Neutrophil (primary cell): ENCODE results near the gene APEX1.

Experiments used
- H3K27ac ChIP-seq: fragments of 200-600 bp; sonication (generic); 2 replicates; pipeline ENCODE4 v1.5.1; 2016; ENCODE audit warnings: mild to moderate bottlenecking, moderate library complexity
- H3K27me3 ChIP-seq: fragments of 200-600 bp; sonication (generic); 2 replicates; pipeline ENCODE4 v1.6.0; 2016; ENCODE audit warnings: mild to moderate bottlenecking
- H3K36me3 ChIP-seq: fragments of 200-600 bp; sonication (generic); 2 replicates; pipeline ENCODE4 v1.5.1; 2017
- H3K4me1 ChIP-seq, 2 experiments: fragments of 200-600 bp in 1 of 2; sonication (generic) in 1 of 2; 1 replicate in 1 of 2; 2 replicates in 1 of 2; pipeline versions ENCODE4 v1.5.1 to v1.6.1; 2013 to 2016; ENCODE audit warnings: low read depth in 1 of 2, low read length in 1 of 2, mild to moderate bottlenecking in 1 of 2, moderate library complexity in 1 of 2; ENCODE audit not compliant: control insufficient read depth in 1 of 2, insufficient read depth in 1 of 2
- H3K4me3 ChIP-seq, 2 experiments: fragments of 200-600 bp in 1 of 2; sonication (generic) in 1 of 2; 1 replicate in 1 of 2; 2 replicates in 1 of 2; pipeline ENCODE4 v1.5.1; 2013 to 2016; ENCODE audit warnings: low read depth in 1 of 2, low read length in 1 of 2, mild to moderate bottlenecking in 1 of 2, moderate library complexity in 1 of 2
- H3K9me3 ChIP-seq: fragments of 200-600 bp; sonication (generic); 2 replicates; pipeline ENCODE4 v1.5.1; 2016
- TF ChIP-seq, protein P1 (sequence below): fragments of 200-600 bp; sonication (generic); IDR thresholded peaks from 2 replicates; pipeline ENCODE4 v1.5.1; 2016; ENCODE audit warnings: antibody characterized with exemption

Gene APEX1

GRCh38 chr14:20461225-20462141 lies 6.5 kb downstream of the APEX1 start, which contains the start of gene PIP4P1:
Gene PIP4P1, minus strand, starts transcription at chr14:20461434. Its CDS starts 109 bp downstream, at chr14:20461325.
- peak within 1 kb of the TSS; percentile 88 for H3K27ac ChIP-seq
- no peaks in the 10 kb centered on the region for H3K9me3 ChIP-seq
- H3K4me1 ChIP-seq: peaks cover 48 to 54% of the 10 kb centered on the region in 2 experiments
- H3K4me3 ChIP-seq: peak within 1 kb of the TSS; percentile 69 to 80
- peaks cover 33% of the 10 kb centered on the region for H3K36me3 ChIP-seq
- H3K27me3 ChIP-seq: no peaks in the 10 kb centered on the region
- TF ChIP-seq, protein P1, sequence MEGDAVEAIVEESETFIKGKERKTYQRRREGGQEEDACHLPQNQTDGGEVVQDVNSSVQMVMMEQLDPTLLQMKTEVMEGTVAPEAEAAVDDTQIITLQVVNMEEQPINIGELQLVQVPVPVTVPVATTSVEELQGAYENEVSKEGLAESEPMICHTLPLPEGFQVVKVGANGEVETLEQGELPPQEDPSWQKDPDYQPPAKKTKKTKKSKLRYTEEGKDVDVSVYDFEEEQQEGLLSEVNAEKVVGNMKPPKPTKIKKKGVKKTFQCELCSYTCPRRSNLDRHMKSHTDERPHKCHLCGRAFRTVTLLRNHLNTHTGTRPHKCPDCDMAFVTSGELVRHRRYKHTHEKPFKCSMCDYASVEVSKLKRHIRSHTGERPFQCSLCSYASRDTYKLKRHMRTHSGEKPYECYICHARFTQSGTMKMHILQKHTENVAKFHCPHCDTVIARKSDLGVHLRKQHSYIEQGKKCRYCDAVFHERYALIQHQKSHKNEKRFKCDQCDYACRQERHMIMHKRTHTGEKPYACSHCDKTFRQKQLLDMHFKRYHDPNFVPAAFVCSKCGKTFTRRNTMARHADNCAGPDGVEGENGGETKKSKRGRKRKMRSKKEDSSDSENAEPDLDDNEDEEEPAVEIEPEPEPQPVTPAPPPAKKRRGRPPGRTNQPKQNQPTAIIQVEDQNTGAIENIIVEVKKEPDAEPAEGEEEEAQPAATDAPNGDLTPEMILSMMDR: peak; percentile 18

DNA sequence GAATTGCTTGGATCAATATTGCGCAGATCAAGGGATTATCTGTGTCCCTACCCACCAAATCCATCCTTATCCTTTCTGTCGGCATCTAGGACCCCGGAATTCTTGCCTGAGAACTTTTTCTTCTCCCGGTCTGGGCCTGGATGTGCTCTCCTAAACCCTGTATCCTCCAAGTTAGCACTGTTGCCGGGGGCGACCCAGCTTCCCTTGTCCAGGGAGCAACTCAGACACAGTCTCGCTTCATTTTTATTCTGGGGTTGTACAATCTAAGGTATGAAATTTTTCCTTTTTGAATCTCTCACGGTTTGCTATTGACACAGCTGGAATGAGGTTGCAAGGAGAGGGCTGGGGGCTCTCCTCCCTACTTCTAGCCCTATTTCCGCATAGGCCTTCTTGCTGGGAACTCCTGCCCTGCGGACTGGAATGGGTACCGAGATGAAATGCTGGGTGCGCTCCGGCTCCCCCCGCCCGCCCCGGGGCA lies 13.8 kb downstream of the APEX1 start:
- peaks cover 19 to 31% of the 10 kb centered on the region in 2 experiments for H3K4me1 ChIP-seq
- no peaks in the 10 kb centered on the region for H3K27me3 ChIP-seq
- no peaks in the 10 kb centered on the region for H3K9me3 ChIP-seq
- H3K4me3 ChIP-seq: peak overlapping the region; percentile 73 to 79
- TF ChIP-seq, protein P1: no peak
- peak overlapping the region; percentile 78 for H3K27ac ChIP-seq
- H3K36me3 ChIP-seq: peaks cover 7% of the 10 kb centered on the region

GRCh38 chr14:20469242-20469889 lies 14.3 kb downstream of the APEX1 start, which contains the start of gene PNP:
Gene PNP, plus strand, starts transcription at chr14:20469406. Its CDS starts 119 bp downstream, at chr14:20469525.
- TF ChIP-seq, protein P1: no peak
- Histone ChIP-seq H3K27me3 (no peaks in the 10 kb centered on the region), H3K27ac (peak within 1 kb of the TSS; percentile 78), H3K9me3 (no peaks in the 10 kb centered on the region), H3K36me3 (peaks cover 7% of the 10 kb centered on the region), H3K4me1 (peaks cover 19 to 31% of the 10 kb centered on the region in 2 experiments), H3K4me3 (peak within 1 kb of the TSS; percentile 73 to 79)

DNA sequence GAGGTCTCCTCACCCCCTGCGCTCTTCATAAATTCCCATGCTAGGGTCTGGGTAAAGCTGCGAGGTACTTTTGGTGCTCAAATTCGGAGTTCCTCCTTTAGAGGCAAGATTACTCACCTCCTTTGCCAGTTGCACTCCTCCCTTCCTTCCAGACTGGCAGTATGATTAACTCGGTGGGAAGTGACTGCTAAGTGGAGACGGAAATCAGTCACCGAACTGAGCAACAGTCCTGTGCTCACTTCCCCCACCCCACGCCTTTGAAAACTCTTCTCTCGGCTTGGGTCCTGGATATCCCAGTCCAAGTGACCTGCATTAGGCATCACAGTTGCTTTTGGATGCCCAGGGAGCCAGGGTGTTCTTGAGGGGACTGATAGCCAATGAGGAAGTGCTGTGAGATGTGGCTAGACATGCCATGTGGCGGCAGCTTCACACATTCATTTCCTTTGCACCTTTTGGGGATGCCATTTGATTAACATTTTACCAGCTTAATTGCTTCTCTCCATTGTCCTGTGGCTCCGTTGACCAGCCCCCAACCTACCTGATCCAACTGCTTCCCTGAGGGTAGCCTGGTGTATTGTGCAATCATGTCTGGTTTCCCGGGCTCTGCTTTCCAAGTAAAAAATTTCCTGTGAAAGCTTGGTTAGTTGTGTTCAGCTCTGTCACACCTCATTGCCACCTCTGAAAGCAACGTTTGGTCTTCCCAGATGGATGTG lies 15.0 kb downstream of the APEX1 start:
- H3K9me3 ChIP-seq: no peaks in the 10 kb centered on the region
- H3K27ac ChIP-seq: peak overlapping the region; percentile 78
- peaks cover 12% of the 10 kb centered on the region for H3K36me3 ChIP-seq
- H3K4me1 ChIP-seq: peaks cover 19 to 31% of the 10 kb centered on the region in 2 experiments
- TF ChIP-seq, protein P1: no peak
- H3K27me3 ChIP-seq: no peaks in the 10 kb centered on the region
- H3K4me3 ChIP-seq: peak overlapping the region; percentile 73 to 79

GRCh38 chr14:20470603-20470901 lies 15.5 kb downstream of the APEX1 start:
- Histone ChIP-seq H3K36me3 (peaks cover 16% of the 10 kb centered on the region), H3K27me3 (no peaks in the 10 kb centered on the region), H3K9me3 (no peaks in the 10 kb centered on the region), H3K4me3 (peak overlapping the region; percentile 73 to 79), H3K4me1 (peaks cover 19 to 31% of the 10 kb centered on the region in 2 experiments), H3K27ac (peak overlapping the region; percentile 78)
- TF ChIP-seq, protein P1: no peak
